Measurements from ENCODE around the gene AEBP1.

AEBP1 gene

GRCh38 chr7:44140341-44140740, 36.2 kb downstream of the AEBP1 start:
- Histone ChIP-seq H3K9me3 (ENCODE audit: insufficient read depth, low read length) (no peaks in the 10 kb centered on the region), H3K9ac (ENCODE audit: low read length) (no peak overlapping the region), H3K4me1 (ENCODE audit: low read length) (no peaks in the 10 kb centered on the region), H2AFZ (ENCODE audit: low read depth, low read length) (no peak overlapping the region), H3K36me3 (replicated peaks; ENCODE audit: low read depth, low read length) (no peaks in the 10 kb centered on the region), H3K27me3 (ENCODE audit: low read depth, low read length) (no peaks in the 10 kb centered on the region), H4K20me1 (ENCODE audit: insufficient read depth, low read length) (no peaks in the 10 kb centered on the region), H3K4me3 (ENCODE audit: low read length) (no peak overlapping the region), H3K27ac (ENCODE audit: low read length) (no peak overlapping the region), H3K79me2 (ENCODE audit: low read length) (no peaks in the 10 kb centered on the region), H3K4me2 (ENCODE audit: low read length) (no peak overlapping the region)
- TF ChIP-seq EZH2phosphoT487 (IDR thresholded peaks at IDR 0.05; ENCODE audit: low read depth) (no peak), CTCF (IDR thresholded peaks at IDR 0.05; ENCODE audit: low read depth, low read length) (no peak)

- no peak for TF ChIP-seq EZH2phosphoT487 (IDR thresholded peaks at IDR 0.05; ENCODE audit: low read depth)
- Histone ChIP-seq H3K4me2 (ENCODE audit: low read length) (no peak within 1 kb of the TSS), H3K27me3 (ENCODE audit: low read depth, low read length) (no peaks in the 10 kb centered on the region), H3K79me2 (ENCODE audit: low read length) (no peaks in the 10 kb centered on the region), H3K4me3 (ENCODE audit: low read length) (no peak within 1 kb of the TSS), H4K20me1 (ENCODE audit: insufficient read depth, low read length) (no peaks in the 10 kb centered on the region), H3K36me3 (replicated peaks; ENCODE audit: low read depth, low read length) (no peaks in the 10 kb centered on the region), H3K27ac (ENCODE audit: low read length) (no peak within 1 kb of the TSS), H3K9me3 (ENCODE audit: insufficient read depth, low read length) (no peaks in the 10 kb centered on the region), H3K4me1 (ENCODE audit: low read length) (no peaks in the 10 kb centered on the region), H2AFZ (ENCODE audit: low read depth, low read length) (no peak within 1 kb of the TSS), H3K9ac (ENCODE audit: low read length) (no peak within 1 kb of the TSS)
Observed at GRCh38 chr7:44141221-44141850, 37.2 kb downstream of the AEBP1 start, which contains the start of gene MYL7. Gene MYL7, minus strand, starts transcription at chr7:44141332. Its CDS starts 27 bp downstream, at chr7:44141305.

- Histone ChIP-seq H3K27ac (ENCODE audit: low read length) (no peak overlapping the region), H3K4me2 (ENCODE audit: low read length) (no peak overlapping the region), H3K79me2 (ENCODE audit: low read length) (no peaks in the 10 kb centered on the region), H2AFZ (ENCODE audit: low read depth, low read length) (no peak overlapping the region), H3K36me3 (replicated peaks; ENCODE audit: low read depth, low read length) (no peaks in the 10 kb centered on the region), H3K4me1 (ENCODE audit: low read length) (no peaks in the 10 kb centered on the region), H3K4me3 (ENCODE audit: low read length) (no peak overlapping the region), H3K9me3 (ENCODE audit: insufficient read depth, low read length) (no peaks in the 10 kb centered on the region), H3K27me3 (ENCODE audit: low read depth, low read length) (no peaks in the 10 kb centered on the region), H4K20me1 (ENCODE audit: insufficient read depth, low read length) (no peaks in the 10 kb centered on the region), H3K9ac (ENCODE audit: low read length) (no peak overlapping the region)
- TF ChIP-seq EZH2phosphoT487 (IDR thresholded peaks at IDR 0.05; ENCODE audit: low read depth) (no peak), CTCF (IDR thresholded peaks at IDR 0.05; ENCODE audit: low read depth, low read length) (no peak)
Observed at GRCh38 chr7:44142028-44142427, 37.9 kb downstream of the AEBP1 start.

- H3K4me3 ChIP-seq (ENCODE audit: low read length) = no peak overlapping the region
- H3K4me1 ChIP-seq (ENCODE audit: low read length) = peaks cover 2% of the 10 kb centered on the region
- H3K27me3 ChIP-seq (ENCODE audit: low read depth, low read length) = no peaks in the 10 kb centered on the region
- no peak overlapping the region for H2AFZ ChIP-seq (ENCODE audit: low read depth, low read length)
- H3K9me3 ChIP-seq (ENCODE audit: insufficient read depth, low read length) = no peaks in the 10 kb centered on the region
- H3K4me2 ChIP-seq (ENCODE audit: low read length) = no peak overlapping the region
- TF ChIP-seq EZH2phosphoT487 (IDR thresholded peaks at IDR 0.05; ENCODE audit: low read depth) = no peak
- no peak for TF ChIP-seq CTCF (IDR thresholded peaks at IDR 0.05; ENCODE audit: low read depth, low read length)
- no peak overlapping the region for H3K9ac ChIP-seq (ENCODE audit: low read length)
- no peaks in the 10 kb centered on the region for H3K79me2 ChIP-seq (ENCODE audit: low read length)
- H3K27ac ChIP-seq (ENCODE audit: low read length) = no peak overlapping the region
- H4K20me1 ChIP-seq (ENCODE audit: insufficient read depth, low read length) = no peaks in the 10 kb centered on the region
- no peaks in the 10 kb centered on the region for H3K36me3 ChIP-seq (replicated peaks; ENCODE audit: low read depth, low read length)
Observed at GRCh38 chr7:44143646-44144250, 39.6 kb downstream of the AEBP1 start.

Data from OCI-LY3 (cell line).